ENCODE measurements around the gene MTSS2.

Gene MTSS2

GRCh38 chr16:70714581-70715054 is 28.8 kb upstream of the MTSS2 start:
- no peak for DNase-seq

GRCh38 chr16:70713824-70714223 is 28.0 kb upstream of the MTSS2 start:
- DNase-seq, result no peak

GRCh38 chr16:70713342-70713741 is 27.5 kb upstream of the MTSS2 start:
- DNase-seq, result no peak

- DNase-seq, result no peak
These were observed 27.1 kb upstream of the MTSS2 start for GRCh38 chr16:70712942-70713341.

- no peak for DNase-seq
These were observed 26.5 kb upstream of the MTSS2 start for GRCh38 chr16:70712359-70712758.

- no peak for DNase-seq
These were observed 25.6 kb upstream of the MTSS2 start for GRCh38 chr16:70711211-70712031.

GRCh38 chr16:70710422-70711210 is 24.8 kb upstream of the MTSS2 start:
- DNase-seq, result no peak

GRCh38 chr16:70709942-70710341 is 24.1 kb upstream of the MTSS2 start:
- no peak for DNase-seq

- no peak for DNase-seq
These were observed 23.6 kb upstream of the MTSS2 start for GRCh38 chr16:70709457-70709856.

- DNase-seq, result no peak
These were observed 22.8 kb upstream of the MTSS2 start for GRCh38 chr16:70708366-70709246.

GRCh38 chr16:70706948-70707465 is 21.2 kb upstream of the MTSS2 start:
- no peak for DNase-seq

GRCh38 chr16:70705056-70705455 is 19.2 kb upstream of the MTSS2 start:
- no peak for DNase-seq

- DNase-seq, result no peak
These were observed 18.7 kb upstream of the MTSS2 start for GRCh38 chr16:70704586-70704985.

- DNase-seq, result no peak
These were observed 18.1 kb upstream of the MTSS2 start for GRCh38 chr16:70703835-70704381.

- DNase-seq, result no peak
These were observed 17.4 kb upstream of the MTSS2 start for GRCh38 chr16:70703041-70703834.

- no peak for DNase-seq
These were observed 16.8 kb upstream of the MTSS2 start for GRCh38 chr16:70702624-70703023.

GRCh38 chr16:70701998-70702397 is 16.1 kb upstream of the MTSS2 start:
- DNase-seq, result no peak

GRCh38 chr16:70701596-70701995 is 15.7 kb upstream of the MTSS2 start:
- DNase-seq, result no peak

- DNase-seq, result no peak
These were observed 15.2 kb upstream of the MTSS2 start for GRCh38 chr16:70701036-70701435.

- DNase-seq, result no peak
These were observed 14.5 kb upstream of the MTSS2 start for GRCh38 chr16:70700101-70701020.

All from activated effector memory CD4-positive, alpha-beta T cell treated with Interleukin-2 at 50 U/mL for 16 hours (primary cell).